DMS53 treated with DMSO at 0.1 percent for 48 hours (cell line): ENCODE measurements around the gene NOS1AP.
"Not testable (repeated sequence)": the region's sequence is repeated elsewhere in the genome, so short reads cannot be mapped to it uniquely, and the experiment has no call there.

Experiments used
- DNase-seq: peaks from one replicate; lab custom pipeline; 2025; ENCODE audit not compliant: unreplicated experiment; lab: John Stamatoyannopoulos, UW

NOS1AP gene

DNA sequence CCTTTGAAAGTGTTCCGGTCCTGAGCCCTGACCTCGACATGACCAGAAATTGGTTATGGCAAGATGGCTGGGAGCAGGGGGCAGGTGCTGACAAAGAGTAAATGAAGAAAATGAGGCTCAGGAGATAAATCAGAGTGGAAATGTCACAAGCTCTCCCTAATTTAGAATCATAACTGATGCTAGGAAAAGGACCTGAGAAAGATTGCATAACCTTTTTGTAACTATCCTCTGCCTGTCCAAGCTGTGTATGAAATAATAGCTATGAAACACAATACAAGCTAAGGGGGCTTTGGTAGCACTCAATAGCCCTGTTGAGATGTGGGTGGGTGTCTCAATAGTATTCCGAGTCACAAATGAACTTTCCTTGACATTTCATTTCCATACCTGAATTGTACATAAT lies 12.9 kb upstream of the NOS1AP start:
- DNase-seq, result no peak

DNA sequence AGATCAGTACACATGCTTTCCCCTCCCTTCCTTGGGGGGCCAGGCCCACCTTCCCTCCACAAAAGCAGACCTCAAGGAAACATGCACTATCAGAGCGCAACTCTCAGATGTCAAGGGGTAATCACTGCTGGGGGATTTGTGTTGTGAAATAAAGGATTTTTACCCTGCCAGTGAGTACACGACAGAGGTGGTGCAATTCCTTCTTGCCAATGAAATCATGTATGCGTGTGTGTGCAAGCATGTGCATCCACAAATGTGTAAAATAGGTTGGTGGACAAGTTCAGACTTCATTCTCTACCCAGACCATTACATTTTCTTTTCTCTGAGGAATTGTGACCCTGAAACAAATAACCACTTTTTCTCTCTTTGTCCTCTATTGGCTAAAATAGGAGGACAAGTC lies 9.8 kb upstream of the NOS1AP start:
- DNase-seq, result no peak

DNA sequence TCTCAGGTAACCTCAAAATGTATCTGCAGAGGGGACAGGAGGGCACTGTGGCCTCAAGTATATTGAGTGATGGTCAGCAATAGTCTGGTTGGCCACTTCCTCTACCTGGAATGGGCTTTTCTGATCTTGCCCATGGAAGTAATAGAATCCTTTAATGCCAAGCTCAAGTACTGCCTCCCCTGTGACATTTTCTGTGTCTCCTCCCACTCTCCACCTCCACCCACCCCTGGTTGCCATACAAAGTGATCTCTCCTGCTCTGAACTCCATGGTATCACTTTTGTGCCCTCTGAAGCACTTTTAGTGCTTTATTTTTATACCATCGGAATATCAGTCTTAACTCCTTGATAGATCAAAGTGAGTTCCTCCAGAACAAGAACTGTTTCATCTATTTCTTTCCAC lies 9.2 kb upstream of the NOS1AP start:
- no peak for DNase-seq

DNA sequence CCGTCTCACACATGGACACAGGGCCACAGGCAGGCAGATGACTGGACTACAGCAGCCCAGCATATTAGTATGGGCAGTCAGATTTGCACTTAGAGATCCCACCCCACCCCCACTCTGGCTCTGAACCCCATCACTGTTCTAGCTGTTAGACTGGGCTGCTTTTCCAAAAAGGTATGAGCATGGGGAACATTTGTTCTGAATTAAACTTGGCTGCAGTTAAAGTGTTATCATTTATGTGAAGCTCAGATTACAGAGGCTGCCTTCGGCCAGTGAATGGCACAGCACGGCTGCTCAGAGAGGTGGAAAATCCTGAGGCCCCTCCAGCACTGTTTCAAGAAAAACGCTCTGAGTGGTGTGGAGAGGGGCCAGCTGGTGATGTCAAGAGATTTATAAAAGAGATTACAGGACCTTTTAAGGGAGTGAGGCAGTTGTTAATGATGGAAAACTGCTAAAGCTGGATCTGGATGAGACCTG lies 6.9 kb upstream of the NOS1AP start:
- DNase-seq, result no peak

DNA sequence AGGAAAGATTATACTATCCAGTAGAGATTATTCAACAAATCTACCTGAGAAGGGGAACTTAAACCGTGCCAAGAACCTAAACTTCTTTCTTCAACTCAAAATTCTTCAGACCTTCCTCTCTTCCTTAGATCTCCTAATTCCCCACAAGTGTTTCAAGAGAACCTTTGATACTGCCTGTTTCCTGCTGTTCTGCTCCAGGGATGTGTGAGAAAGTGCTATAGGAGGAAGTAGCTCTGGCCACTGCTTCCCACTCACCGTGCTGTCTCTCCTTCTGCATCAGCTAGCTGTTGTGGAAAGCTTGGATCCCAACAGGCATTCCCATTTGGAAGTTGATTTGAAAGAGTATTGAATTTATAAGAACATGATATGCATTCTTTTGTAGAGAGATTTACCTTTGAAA lies 4.5 kb upstream of the NOS1AP start:
- no peak for DNase-seq

DNA sequence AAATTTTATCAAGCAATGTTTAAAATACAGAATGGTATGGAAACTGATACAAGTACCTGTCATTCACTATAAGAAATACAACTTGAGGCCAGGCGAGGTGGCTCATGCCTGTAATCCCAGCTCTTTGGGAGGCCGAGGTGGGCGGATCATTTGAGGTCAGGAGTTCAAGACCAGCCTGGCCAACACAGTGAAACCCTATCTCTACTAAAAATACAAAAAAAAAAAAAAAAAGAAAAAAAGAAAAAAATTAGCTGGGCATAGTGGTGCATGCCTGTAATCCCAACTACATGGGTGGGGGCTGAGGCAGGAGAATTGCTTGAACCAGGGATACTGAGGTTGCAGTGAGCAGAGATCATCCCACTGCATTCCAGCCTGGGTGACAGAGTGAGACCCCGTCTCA lies 2.7 kb upstream of the NOS1AP start:
- DNase-seq, result not testable (repeated sequence)

DNA sequence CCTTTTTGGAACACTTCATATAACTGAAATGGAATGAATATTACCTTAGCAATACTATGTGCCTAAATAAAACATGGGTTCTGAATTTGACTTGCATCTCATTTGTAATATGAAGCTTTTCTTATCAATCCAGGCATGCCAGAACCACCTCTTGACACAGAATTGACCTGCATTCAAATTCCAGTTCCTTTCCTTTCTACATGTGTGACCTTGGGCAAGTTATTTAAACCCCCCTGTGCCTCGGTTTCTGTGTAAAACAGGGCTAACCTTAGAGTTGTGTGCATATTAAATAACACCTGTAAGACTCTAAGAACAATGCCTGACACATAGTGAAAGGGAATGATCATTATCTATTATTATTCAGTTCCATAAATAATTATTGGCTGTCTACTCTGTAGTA lies 2.0 kb upstream of the NOS1AP start:
- no peak for DNase-seq

DNA sequence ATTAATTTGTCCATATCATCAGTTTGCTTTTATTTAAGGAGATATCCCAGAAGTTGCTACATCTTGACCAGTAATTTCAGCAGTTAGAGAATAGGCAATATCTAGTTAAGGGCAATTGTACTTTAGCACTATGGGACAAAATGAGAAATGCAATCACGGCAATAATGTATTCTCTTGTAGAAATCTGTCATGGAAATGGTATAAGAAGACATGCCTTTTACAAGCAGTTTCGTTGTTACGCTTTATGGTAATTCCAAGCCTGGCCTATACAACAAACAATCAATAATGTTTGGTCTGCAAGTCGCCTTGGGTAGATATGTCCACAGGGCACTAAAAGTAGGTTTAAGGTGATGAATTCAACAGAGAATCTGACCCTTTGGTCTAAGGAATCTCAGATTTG lies 1.2 kb upstream of the NOS1AP start:
- no peak for DNase-seq

DNA sequence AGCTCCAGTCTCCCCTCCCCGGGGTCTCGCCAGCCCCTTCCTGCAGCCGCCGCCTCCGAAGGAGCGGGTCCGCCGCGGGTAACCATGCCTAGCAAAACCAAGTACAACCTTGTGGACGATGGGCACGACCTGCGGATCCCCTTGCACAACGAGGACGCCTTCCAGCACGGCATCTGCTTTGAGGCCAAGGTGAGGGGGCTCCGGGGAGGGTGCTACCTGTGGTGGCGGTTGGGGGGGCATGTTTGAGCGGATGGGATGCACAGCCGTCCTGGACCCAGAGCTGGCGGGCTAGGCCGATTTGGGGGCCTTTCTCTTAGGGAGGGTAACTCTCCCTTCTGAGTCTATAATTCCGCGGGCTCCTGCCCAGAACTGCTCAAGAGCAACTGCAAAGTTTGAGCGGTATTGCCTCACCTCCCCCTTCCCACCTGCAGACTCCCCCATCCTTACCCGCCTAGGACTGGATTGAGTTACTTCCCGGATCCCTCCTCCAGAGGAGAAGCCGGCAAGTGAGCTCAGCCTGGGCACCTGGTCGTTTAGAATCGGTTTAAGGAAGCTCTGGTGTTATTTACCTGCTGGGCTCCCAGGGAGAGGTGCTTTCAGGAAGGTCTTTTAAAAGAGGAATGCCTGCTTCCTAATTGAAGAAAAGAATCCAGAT lies 730 bp downstream of the NOS1AP start:
- DNase-seq, result peak; percentile 35

DNA sequence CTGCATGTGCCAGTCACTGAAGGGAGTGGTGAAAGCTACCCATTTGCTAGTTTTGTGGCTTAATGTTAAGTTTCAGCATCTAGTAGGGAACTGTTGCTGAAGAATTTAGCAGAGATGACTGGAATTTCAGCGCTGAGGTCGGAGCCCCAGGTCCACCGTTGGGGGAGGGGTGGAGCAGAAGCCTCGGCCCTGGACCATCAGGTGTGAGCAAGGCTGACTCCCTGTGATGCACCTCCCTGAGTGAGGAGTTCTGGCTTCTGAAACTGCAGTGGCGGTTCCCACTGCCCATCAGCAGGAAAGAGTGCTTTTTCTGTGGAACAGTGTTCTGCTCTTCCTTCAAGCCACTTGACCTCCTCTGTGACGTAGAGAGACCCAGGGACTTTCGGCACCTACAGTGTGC lies 1.3 kb downstream of the NOS1AP start:
- DNase-seq, result no peak

DNA sequence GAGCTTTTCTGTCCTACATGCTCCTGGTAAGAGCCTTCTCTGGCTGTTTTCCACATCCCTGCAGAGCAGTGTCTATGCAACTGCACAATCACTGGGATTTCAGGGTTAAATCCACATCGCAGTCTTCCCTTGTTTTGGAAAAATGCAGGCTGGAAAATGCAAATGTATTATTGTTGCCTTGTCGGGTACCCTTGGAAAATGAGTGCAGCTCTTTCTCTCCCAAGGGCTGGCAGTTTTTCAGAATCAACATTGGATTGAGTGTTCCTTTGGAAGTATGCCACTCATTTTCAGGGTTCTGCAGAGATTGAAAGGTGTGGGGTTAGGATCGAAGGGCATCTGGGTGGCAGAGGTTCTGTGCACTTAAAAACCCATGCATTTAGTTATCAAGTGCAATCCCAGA lies 3.2 kb downstream of the NOS1AP start:
- no peak for DNase-seq

DNA sequence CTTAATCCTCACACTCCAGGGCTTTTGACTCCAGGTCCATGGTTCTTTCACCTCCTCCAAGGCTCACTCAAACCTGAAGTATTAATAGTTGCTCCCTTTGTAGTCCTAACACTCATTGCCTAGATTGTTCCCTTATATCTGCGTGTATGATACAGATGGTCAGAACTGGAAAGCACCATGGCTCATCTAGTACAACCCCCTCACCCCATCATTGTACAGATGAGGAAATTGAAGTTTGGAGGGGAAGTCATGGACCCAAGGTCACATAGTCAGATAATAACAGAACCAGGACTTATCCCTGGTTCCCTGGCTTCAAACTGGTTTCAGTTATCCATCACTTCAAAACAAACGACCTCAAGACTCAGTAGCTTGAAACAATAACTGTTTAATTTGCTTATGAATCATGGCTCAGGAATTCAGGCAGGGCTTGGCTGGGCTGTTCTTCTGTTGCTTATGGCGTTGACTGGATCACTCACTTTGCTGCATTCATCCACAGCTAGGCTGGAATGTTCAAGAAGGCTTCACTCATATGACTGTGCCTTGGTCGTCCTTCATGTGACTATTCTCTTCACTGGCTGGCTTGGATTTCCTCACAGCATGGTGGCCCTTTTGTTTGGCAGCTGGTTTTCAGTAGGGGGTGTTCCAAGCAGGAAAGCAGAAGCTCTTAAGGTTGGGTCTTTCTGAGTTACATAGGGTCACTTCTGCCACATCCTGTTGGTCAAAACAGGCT lies 5.0 kb downstream of the NOS1AP start:
- no peak for DNase-seq

DNA sequence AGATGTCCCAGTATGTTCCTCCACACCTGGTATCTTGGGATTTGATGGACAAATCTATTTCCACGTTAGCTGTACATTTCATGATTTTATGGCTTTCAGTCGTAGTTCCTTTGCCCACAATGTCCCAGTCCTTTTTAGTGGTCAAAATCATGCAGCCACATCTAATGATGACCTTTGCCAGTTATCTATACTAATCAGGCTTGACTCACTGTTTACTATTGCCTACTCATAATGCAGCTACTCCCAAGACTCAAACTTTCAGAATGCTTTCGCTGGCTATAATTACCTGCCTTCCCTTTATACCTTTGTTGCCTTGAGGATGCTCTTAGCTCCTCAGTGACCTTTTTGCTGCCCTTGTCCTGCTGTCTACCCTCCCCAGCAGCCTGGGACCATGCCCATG lies 6.4 kb downstream of the NOS1AP start:
- DNase-seq, result no peak

DNA sequence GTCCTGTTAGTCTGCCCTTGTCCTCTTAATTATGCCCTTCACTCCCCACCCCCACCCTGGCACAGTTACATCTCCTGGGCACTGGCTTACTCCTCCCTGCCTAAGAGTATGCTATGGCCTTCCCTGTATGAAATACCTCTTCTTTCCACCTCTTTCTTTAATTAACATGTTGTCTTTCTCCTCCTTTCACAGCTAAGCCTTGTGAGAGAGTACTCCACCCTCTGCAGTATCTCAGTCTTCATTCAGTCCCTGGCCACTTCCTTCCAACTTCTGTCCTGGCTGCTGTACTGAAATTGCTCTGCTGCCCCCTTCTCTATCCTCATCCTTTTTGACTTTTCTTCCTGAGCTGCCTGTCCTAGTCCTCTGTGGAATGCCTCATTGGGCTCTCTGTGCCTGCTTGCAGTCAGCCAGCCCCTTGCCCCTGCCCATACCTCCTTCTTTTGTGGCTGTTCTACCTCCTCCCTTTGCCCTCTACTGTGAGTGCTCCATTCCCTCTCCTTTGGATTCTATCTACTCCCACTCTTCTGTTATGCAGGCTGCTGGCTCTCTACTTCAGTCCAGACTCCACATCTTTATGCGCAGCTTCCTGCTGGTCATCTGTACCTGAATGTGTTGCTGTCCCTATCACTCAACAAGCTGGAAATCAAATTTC lies 8.3 kb downstream of the NOS1AP start:
- DNase-seq, result no peak

DNA sequence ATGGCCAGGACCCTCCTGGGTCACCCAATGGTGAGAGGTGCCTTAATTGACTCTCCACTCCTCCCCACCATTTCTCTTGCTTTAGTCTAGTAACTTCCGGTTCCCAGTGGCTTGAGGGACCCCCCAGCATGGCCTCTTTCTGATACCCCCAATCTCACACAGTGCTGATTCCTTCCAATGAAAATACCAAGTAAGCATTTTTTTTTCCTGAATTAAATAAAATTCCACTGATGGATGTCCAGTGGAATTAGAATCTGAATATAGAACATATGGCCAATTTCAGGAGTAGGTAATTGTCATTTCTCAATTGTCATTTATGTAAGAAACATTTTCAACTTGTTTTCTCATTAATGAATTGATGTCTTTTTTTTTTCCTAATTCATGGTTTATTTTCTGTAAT lies 9.5 kb downstream of the NOS1AP start:
- DNase-seq, result no peak

DNA sequence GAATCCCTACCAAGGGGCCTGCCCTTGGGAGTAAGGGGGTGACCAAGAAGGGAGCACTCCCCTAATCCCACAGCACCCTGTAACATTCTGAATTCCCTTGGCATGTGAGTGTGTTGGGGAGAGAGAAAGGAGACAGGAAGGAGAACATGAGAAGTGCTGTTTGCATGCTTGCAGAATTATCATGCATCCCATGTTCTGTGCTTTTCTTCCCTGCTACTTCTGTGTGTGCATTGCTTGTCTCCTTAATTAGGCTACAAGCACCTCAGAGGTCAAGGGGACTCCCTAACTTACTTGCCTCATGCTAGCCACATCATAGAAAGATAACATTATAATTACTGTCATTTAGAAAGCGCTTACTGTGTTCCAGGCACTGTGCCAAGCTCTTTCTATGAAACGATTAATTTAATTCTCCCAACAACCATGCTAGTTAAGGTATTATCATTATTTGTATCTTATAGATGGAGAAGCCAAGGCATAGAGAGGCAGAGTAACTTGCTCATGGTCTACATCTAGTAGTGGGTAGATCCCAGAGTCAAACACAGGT lies 11.1 kb downstream of the NOS1AP start:
- no peak for DNase-seq

DNA sequence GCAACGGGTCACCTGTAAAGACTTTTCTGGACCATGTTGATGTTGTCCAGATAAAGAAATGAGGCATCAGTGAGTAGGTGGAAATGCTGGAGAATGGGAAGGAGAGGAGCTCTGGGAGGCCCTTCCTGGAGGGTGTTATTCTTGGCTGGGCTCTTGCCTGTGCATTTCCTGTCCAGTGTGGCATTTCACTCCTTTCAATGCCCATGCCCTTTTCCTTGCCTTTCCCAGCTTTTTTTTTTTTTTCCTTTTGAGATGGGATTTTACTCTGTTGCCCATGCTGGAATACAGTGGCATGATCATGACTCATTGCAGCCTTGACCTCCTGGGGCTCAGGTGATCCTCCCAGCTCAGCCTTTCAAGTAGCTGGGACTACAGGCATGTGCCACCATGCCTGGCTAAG lies 11.8 kb downstream of the NOS1AP start:
- no peak for DNase-seq

DNA sequence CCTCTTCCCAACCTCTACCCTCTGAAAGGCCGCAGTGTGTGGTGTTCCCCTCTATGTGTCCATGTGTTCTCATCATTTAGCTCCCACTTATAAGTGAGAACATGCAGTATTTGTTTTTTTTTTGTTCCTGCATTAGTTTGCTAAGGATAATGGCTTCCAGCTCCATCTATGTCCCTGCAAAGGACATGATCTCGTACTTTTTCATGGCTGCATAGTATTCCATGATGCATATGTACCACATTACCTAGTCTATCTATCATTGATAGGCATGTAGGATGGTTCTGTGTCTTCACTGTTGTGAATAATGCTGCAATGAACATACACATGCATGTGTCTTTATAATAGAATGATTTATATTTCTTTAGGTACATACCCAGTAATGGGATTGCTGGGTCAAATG lies 12.6 kb downstream of the NOS1AP start:
- DNase-seq, result not testable (repeated sequence)

DNA sequence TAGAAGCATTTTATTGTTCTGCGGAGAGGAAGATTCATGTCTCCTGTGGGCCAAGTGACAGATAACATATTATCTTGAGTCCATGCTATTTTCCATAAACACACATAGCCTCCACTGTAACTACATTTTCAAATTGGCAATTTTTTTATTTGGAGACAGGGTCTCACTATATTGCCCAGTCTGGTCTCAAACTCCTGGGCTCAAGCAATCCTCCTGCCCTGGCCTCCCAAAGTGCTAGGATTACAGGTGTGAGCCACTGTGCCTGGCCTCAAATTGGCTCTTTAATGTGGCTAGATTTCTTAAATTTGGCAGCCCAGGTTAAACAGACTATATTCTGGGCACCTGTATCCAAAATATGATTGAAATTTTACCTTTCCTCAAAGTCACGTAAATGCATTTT lies 13.8 kb downstream of the NOS1AP start:
- DNase-seq, result no peak

DNA sequence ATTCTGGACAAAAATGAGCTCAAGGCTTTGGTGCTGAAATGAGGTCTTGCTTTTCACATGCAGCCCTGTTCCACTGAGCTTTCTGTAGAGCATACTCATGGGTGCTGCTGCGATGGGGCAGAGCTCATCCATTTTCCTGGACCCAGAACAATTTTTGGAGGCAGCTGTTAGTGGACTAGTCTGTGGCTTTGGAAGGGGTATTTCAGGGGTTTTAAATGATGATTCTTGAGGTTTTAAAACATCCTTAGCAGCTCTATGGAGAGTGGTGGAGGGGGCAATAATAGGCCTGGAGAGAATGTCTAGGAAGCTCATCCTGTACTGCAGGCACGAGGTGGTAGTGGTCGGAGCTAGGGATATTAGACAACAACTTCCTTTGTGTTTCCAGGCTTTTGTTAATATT lies 16.5 kb downstream of the NOS1AP start:
- DNase-seq, result no peak

DNA sequence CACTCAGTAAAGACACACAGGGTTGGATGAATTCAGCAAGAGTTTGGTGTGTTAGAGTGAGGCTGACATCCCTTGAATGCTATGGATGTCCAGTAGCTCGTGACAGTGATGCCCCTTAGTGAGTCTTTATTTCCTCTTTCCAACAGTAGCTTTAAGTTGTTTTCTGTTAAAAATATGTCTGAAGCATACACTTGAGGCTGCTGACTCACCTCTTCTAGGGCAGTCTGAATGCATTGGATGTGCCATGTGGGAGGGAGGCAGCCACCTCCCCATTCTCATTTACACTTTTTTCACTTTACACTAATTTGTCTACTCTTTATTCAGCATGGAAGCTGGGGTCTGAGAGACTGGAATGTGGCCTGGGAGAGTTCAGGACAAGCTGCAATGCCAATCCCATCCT lies 17.6 kb downstream of the NOS1AP start:
- peak; percentile 9 for DNase-seq

DNA sequence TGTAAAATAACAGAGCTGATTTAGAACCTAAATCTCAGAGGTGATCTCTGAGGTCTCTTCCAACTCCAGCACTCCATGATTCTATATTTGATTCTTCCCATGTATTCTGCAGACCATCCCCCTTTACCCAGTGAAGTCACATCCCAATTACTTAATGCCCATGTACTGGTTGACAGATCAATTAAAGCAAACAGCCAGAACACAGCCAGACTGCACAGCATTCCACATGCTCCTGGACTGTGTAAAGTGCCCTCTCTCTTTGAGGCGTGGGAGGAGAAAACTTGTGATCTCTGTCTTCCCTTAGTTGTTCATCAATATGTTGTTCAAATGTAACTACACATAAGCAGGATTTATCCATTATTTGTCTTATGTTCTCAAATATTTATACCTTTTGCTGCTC lies 18.1 kb downstream of the NOS1AP start:
- DNase-seq, result no peak
